DND-41 (cell line): ENCODE data around the gene EXOC4.

Experiments
- ATAC-seq: fragments of 200-7000 bp; cut with Tn5 transposase; 3 replicates; pipeline ENCODE4 v1.9.1; 2021; ENCODE audit warnings: low read depth; ENCODE audit not compliant: insufficient read depth
- DNase-seq: peaks from one replicate; pipeline ENCODE4 v3.0.0-alpha.2; 2020
- H2AFZ ChIP-seq: 2 replicates; pipeline ENCODE4 v1.6.0; 2012; ENCODE audit warnings: low read depth, low read length
- H3K27ac ChIP-seq: 2 replicates; pipeline ENCODE4 v1.5.1; 2012; ENCODE audit warnings: low read length, inconsistent platforms
- H3K27me3 ChIP-seq: fragments of 200-600 bp; sonication (generic); 2 replicates; pipeline ENCODE4 v1.6.0; 2012; ENCODE audit warnings: low read length, mild to moderate bottlenecking, inconsistent platforms; ENCODE audit not compliant: insufficient read depth, poor library complexity
- H3K36me3 ChIP-seq: 2 replicates; pipeline ENCODE4 v1.5.1; 2012; ENCODE audit warnings: low read length, inconsistent platforms; ENCODE audit not compliant: insufficient read depth
- H3K4me1 ChIP-seq: 2 replicates; pipeline ENCODE4 v1.5.1; 2012; ENCODE audit warnings: mild to moderate bottlenecking, low read length; ENCODE audit not compliant: insufficient read depth
- H3K4me2 ChIP-seq: 2 replicates; pipeline ENCODE4 v1.6.0; 2012; ENCODE audit warnings: mild to moderate bottlenecking, moderate library complexity, low read length, inconsistent platforms; ENCODE audit not compliant: insufficient read depth
- H3K4me3 ChIP-seq, 2 experiments: fragments of 200-600 bp in 1 of 2; shearing (Covaris generic) in 1 of 2; 2 replicates each; pipeline ENCODE4 v1.5.1; 2012 to 2016; ENCODE audit warnings: inconsistent platforms in 2 of 2, low read length in 2 of 2, mild to moderate bottlenecking in 2 of 2, low read depth in 1 of 2, moderate library complexity in 1 of 2
- H3K79me2 ChIP-seq: 2 replicates; pipeline ENCODE4 v1.6.0; 2012; ENCODE audit warnings: low read length, inconsistent platforms; ENCODE audit not compliant: insufficient read depth
- H3K9ac ChIP-seq: 2 replicates; pipeline ENCODE4 v1.6.0; 2012; ENCODE audit warnings: low read depth, mild to moderate bottlenecking, inconsistent platforms, low read length, moderate library complexity
- H3K9me3 ChIP-seq: 2 replicates; pipeline ENCODE4 v1.5.1; 2012; ENCODE audit warnings: low read length, moderate library complexity, mild to moderate bottlenecking, inconsistent platforms; ENCODE audit not compliant: insufficient read depth, severe bottlenecking
- H4K20me1 ChIP-seq: 2 replicates; pipeline ENCODE4 v1.6.0; 2012; ENCODE audit warnings: low read length; ENCODE audit not compliant: insufficient read depth
- EZH2 ChIP-seq: IDR thresholded peaks from 3 replicates; pipeline ENCODE4 v1.6.1; 2012; ENCODE audit warnings: borderline replicate concordance, low read depth, mild to moderate bottlenecking, moderate library complexity, low read length, inconsistent platforms; ENCODE audit not compliant: severe bottlenecking
- TF ChIP-seq, protein P1 (sequence below): IDR thresholded peaks from 2 replicates; pipeline ENCODE4 v1.5.1; 2012; ENCODE audit warnings: borderline replicate concordance, low read length, moderate library complexity, mild to moderate bottlenecking; ENCODE audit not compliant: poor library complexity, severe bottlenecking; ENCODE audit errors: extremely low read depth

The EXOC4 gene

DNA sequence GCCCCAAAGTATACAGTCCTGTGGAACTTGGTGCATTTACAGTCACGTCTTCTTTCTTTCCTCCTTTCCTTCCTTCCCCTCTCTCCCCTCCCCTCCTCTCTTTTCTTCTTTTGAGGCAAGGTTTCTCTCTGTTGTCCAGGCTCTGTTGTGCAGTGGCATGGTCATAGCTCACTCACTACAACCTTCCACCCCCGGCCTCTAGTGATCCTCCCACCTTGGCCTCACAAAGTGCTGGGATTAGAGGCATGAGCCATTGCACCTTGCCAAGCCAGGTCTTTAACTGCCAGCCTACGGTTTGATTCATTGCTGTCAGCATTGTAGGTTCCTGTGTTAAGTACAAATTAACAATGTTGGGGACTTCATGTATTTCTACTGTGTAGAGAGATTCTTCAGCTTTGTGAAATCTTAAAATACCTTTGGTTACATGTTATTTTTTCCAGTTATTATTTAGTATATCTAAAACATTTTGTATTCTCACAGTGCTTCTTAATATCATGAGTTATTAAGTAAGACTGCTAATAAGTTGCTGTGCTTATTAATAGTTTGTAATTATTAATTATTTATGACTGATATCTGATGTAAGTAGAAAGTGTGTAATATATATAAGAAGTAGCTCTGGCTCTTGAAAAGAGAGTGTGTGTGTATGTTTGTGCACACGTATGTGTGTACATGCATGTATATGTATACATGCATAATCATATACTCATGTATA is 320.8 kb downstream of the EXOC4 start:
- no peak overlapping the region for H3K27ac ChIP-seq
- no peak for TF ChIP-seq EZH2
- TF ChIP-seq, protein P1, sequence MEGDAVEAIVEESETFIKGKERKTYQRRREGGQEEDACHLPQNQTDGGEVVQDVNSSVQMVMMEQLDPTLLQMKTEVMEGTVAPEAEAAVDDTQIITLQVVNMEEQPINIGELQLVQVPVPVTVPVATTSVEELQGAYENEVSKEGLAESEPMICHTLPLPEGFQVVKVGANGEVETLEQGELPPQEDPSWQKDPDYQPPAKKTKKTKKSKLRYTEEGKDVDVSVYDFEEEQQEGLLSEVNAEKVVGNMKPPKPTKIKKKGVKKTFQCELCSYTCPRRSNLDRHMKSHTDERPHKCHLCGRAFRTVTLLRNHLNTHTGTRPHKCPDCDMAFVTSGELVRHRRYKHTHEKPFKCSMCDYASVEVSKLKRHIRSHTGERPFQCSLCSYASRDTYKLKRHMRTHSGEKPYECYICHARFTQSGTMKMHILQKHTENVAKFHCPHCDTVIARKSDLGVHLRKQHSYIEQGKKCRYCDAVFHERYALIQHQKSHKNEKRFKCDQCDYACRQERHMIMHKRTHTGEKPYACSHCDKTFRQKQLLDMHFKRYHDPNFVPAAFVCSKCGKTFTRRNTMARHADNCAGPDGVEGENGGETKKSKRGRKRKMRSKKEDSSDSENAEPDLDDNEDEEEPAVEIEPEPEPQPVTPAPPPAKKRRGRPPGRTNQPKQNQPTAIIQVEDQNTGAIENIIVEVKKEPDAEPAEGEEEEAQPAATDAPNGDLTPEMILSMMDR, result no peak
- DNase-seq (no peak), ATAC-seq (no peak)
- no peaks in the 10 kb centered on the region for H3K27me3 ChIP-seq
- H3K4me1 ChIP-seq, result peaks cover 8% of the 10 kb centered on the region; the same call in 1 of the 2 replicates
- H3K36me3 ChIP-seq, result no peaks in the 10 kb centered on the region
- H3K4me2 ChIP-seq, result no peak overlapping the region
- H3K9me3 ChIP-seq, result no peaks in the 10 kb centered on the region
- H3K9ac ChIP-seq, result no peak overlapping the region
- no peak overlapping the region for H3K4me3 ChIP-seq
- H3K79me2 ChIP-seq, result no peaks in the 10 kb centered on the region
- H4K20me1 ChIP-seq, result no peaks in the 10 kb centered on the region
- no peak overlapping the region for H2AFZ ChIP-seq

DNA sequence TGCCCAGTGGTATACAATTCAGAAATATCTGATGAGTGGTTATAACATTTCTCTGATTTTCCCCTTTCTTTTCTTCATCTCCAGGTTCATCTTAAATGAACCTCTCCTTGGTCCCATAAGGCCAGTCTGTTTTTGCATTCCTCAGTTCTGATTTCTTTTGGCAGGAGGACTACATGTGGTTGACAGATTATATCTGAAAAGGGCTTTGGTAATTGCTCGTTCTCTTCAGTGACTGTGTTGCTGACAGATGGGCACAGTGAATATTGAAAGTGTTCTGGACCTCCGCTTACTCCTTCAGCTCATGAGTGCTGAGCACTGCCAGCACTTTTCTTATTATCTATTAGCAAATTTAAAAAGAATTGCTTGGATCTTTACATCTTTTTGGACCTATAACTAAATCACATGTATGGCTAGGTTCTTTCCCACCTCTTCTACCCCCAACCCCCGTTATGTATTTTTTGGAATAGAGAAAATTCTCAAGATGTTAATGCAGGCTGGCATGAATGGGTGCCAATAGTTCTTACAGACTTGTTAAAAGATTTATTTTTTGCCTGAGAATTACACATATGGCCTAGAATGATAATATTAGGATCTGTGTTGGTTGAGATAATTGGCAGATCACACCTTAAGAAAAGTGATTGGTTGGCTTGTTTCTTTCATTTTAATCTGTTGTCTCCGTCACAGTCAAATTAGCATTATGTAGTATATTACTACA is 323.0 kb downstream of the EXOC4 start:
- H3K9me3 ChIP-seq, result no peaks in the 10 kb centered on the region
- no peak overlapping the region for H3K9ac ChIP-seq
- no peak overlapping the region for H3K27ac ChIP-seq
- no peak overlapping the region for H2AFZ ChIP-seq
- no peak overlapping the region for H3K4me2 ChIP-seq
- H3K36me3 ChIP-seq, result no peaks in the 10 kb centered on the region
- no peak overlapping the region for H3K4me3 ChIP-seq
- no peaks in the 10 kb centered on the region for H4K20me1 ChIP-seq
- DNase-seq (no peak), ATAC-seq (no peak)
- H3K27me3 ChIP-seq, result no peaks in the 10 kb centered on the region
- H3K4me1 ChIP-seq, result no peaks in the 10 kb centered on the region
- TF ChIP-seq, protein P1, result no peak
- no peak for TF ChIP-seq EZH2
- no peaks in the 10 kb centered on the region for H3K79me2 ChIP-seq

DNA sequence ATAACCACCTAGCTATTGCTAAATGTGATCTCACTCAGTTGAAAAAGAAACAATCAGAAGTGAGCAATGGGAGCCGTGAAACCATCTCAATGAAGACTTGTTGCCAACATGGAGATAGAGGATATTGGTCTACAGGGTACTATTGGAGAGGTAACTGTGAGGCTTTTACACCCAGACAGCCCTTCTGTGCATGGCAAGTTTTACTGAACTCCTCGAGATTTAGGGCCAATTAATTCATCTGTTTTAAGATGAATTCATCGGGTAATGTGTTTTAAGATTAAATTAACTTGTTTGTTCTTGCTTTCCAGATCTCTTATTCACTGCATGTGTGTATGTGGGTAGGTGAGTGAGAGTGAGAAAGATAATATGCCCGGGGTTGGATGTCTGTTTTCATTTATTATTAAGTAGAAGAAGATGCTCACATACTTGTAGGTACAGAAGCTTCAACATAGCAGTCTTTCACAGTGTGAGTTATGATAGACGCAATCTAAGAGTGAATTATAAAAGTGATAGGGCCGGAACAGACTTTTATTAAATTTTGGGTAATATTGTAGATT is 323.8 kb downstream of the EXOC4 start:
- Histone ChIP-seq H3K4me2 (no peak overlapping the region), H3K79me2 (no peaks in the 10 kb centered on the region), H3K9ac (no peak overlapping the region), H3K4me3 (no peak overlapping the region), H3K36me3 (no peaks in the 10 kb centered on the region), H3K4me1 (no peaks in the 10 kb centered on the region), H3K9me3 (no peaks in the 10 kb centered on the region), H3K27ac (no peak overlapping the region), H4K20me1 (no peaks in the 10 kb centered on the region), H2AFZ (no peak overlapping the region), H3K27me3 (no peaks in the 10 kb centered on the region)
- TF ChIP-seq, protein P1, result no peak
- no peak for TF ChIP-seq EZH2
- ATAC-seq (no peak), DNase-seq (no peak)
